Colon (tissue), 2 donors: ENCODE data around the gene SATB1.
"Not testable (repeated sequence)": the region's sequence is repeated elsewhere in the genome, so short reads cannot be mapped to it uniquely, and the experiment has no call there.

Source experiments
- FAIRE-seq: peaks from 2 replicates; lab custom pipeline; 2012; peaks lifted over from hg19 to GRCh38; lab: Jason Lieb, UNC
- donor health status: control.
- donor health status: control.

The SATB1 gene

DNA sequence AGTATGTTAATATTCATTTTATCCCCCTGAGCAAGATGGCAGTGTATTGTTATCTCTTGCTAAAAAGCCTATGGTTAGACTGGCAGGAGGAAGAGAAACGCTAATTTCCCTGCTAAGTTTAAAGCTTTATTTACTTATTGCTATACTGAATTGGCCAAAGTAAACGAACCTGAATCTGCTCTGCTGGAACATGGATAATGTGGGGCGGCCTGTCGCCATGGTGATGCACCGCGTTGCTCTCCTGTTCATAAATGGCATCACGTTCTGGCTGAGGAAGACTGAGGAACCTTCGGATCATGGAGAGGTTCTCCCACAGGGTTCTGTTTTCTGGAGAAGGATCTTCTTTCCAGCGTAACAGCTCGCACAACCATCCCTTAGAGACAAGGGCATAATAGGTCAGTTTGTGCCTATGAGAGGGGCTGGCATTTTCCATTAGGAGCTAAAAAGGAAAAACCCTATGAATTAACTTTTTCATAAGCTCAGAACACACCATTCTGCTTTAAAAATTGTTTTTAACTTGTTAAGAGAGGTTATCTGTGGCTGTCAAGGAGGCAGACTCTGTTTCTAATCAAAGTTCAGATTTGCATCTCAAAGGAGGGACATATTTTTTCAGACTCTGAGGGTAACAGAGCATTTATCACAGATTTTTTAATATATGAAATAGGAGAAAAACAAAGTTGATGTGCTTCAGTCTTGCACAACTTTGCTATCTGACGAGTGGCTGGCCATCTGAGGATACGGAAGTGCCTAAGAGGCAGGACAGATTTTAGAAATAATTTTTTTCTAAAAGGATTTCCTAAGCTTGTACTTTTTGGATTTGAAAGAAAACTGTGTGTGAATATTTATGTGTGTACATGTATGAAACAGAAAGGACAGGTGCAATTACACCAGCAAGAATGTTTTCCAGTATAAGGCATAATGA lies 73.1 kb downstream of the SATB1 start:
- no peak for FAIRE-seq

- FAIRE-seq = no peak
Observed at GRCh38 chr3:18351069-18351628, 74.0 kb downstream of the SATB1 start.

DNA sequence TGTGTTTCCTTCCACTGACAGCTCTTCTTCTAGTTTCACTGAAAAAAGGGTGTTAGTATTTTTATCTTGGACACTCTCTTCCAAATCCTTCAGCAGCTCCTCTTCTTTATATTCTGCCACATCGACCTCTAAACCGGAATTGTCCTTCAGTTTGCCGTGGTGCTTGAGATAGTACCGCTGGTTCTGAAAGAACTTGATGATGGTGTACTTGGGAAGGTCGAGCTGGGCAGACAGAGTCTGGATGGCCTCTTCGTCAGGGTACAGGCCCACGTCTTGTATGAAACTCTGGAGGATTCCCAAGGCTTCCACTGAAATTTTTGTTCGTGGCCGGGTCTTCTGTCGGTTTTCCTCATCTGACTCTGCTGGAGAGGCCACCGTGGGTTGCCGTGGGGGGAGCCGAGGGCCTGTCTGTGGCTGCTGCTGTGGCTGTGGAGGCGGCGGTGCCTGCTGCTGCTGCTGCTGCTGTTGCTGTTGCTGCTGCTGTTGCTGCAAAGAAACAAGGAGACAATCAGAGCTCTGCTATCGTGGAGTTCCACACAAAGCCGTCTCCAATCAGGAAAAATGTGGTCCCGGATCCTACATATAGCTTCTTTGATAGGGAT lies 75.8 kb downstream of the SATB1 start:
- FAIRE-seq = no peak

GRCh38 chr3:18346097-18346496 lies 79.0 kb downstream of the SATB1 start:
- FAIRE-seq = no peak

DNA sequence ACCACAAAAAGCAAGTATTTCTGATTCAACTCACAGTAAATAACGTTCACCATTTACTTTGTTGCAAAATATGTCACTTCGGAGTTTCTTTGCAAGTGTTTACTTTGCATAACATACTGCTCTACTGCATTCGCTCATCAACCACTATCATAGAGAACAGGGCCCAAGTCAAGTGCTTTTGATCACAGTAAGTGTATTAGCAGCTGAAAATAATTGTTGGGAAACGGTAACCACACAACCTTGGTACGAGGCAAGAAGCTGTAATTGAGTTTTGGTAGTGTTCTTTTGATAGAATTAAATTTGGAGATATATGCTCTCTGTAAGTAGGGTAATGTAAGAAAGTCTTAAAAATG lies 80.1 kb downstream of the SATB1 start:
- no peak for FAIRE-seq

- FAIRE-seq = no peak
Observed at GRCh38 chr3:18344306-18345014, 80.7 kb downstream of the SATB1 start.

DNA sequence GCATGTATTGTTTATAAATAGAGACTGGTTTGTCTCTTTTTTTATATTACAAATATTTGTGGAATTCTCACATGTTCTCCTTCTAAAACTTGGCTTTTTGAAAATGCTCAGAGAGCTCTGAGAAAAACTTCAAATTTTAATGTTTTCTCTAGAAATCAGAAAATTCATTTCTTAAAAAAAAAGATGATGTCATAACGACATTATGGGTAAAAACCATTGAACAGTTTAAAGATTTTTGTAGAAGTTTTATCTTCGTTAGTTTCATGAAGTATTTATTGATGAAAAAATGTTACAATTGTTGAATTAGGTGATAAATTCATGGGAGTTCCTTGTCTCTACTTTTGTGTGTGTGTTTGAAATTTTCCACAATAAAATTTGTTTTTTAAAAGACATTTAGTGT lies 81.3 kb downstream of the SATB1 start:
- no peak for FAIRE-seq

GRCh38 chr3:18338827-18339514 lies 86.2 kb downstream of the SATB1 start:
- FAIRE-seq = no peak

- no peak for FAIRE-seq
Observed at GRCh38 chr3:18337231-18337630, 87.9 kb downstream of the SATB1 start.

GRCh38 chr3:18334837-18335601 lies 90.1 kb downstream of the SATB1 start:
- FAIRE-seq = no peak

DNA sequence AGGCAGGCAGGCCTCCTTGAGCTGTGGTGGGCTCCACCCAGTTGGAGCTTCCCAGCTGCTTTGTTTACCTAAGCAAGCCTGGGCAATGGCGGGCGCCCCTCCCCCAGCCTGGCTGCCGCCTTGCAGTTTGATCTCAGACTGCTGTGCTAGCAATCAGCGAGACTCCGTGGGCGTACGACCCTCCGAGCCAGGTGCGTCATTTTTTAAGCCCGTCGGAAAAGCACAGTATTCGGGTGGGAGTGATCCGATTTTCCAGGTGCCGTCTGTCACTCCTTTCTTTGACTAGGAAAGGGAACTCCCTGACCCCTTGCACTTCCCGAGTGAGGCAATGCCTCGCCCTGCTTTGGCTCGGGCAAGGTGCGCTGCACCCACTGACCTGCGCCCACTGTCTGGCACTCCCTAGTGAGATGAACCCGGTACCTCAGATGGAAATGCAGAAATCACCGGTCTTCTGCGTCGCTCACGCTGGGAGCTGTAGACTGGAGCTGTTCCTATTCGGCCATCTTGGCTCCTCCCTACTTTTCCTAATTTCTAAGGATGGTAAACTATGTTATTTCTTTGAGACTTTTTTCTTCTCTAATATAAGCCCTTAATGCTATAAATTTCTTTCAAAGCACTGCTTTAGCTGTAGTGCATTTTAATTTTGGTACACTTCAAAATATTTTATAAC lies 94.2 kb downstream of the SATB1 start:
- FAIRE-seq = not testable (repeated sequence)

GRCh38 chr3:18308096-18308650 lies 117.0 kb downstream of the SATB1 start:
- no peak for FAIRE-seq

- FAIRE-seq = no peak
Observed at GRCh38 chr3:18307529-18307928, 117.6 kb downstream of the SATB1 start.

- no peak for FAIRE-seq
Observed at GRCh38 chr3:18302517-18302916, 122.6 kb downstream of the SATB1 start.

DNA sequence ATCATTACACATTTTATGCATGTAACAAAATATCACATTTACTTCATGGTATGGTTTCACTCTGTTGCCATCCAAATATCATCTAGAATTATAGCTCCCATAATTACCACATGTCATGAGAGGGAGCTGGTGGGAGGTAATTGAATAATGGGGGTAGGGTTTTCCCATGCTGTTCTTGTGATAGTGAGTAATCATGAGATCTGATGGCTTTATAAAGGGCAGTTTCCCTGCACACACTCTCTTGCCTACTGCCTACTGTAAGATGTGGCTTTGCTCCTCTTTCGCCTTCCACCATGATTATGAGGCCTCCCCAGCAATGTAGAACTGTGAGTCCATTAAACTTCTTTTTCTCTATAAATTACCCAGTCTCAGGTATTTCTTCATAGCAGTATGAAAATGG lies 123.4 kb downstream of the SATB1 start:
- no peak for FAIRE-seq

DNA sequence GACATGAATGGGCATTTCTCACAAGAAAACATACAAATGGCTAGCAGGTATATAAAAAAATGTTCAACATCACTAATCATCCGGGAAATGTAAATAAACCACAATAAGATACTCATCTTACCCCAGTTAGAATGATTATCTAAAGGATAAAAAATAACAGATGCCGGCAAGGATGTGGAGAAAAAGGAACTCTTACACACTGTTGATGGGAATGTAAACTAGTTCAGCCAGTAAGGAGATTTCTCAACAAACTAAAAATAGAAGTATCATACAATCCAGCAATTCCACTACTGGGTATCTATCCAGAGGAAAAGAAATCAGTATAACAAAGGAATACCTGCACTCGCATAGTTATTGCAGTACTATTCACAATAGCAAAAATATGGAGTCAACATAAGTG lies 124.2 kb downstream of the SATB1 start:
- no peak for FAIRE-seq

DNA sequence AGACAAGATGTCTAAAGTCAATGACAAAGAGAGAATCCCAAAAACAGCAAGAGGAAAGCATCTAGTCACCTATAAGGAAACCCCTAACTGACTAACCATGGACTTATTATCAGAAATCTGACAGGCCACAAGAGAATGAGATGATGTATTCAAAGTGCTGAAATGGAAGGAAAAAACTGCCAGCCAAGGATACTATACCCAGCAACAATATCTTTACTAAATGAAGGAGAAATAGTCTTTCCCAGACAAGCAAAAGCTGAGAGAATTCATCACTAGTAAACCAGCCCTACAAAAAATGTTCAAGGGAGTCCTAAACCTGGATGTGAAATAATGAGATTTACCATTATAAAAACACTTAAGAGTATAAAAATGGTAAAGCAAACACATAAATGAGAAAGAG lies 128.0 kb downstream of the SATB1 start:
- FAIRE-seq = no peak
